AG09319 (cell line): ENCODE measurements around the gene UBA5.

ENCODE experiments used
- DNase-seq: peaks from one replicate; pipeline ENCODE4 v3.0.0-alpha.2; 2010; ENCODE audit warnings: low read depth; ENCODE audit errors: extremely low read depth
- TF ChIP-seq, protein P1 (sequence below): IDR thresholded peaks from 2 replicates; pipeline ENCODE4 v1.5.1; 2011; ENCODE audit warnings: low read depth, mild to moderate bottlenecking, inconsistent platforms, low read length, moderate library complexity

The UBA5 gene

DNA sequence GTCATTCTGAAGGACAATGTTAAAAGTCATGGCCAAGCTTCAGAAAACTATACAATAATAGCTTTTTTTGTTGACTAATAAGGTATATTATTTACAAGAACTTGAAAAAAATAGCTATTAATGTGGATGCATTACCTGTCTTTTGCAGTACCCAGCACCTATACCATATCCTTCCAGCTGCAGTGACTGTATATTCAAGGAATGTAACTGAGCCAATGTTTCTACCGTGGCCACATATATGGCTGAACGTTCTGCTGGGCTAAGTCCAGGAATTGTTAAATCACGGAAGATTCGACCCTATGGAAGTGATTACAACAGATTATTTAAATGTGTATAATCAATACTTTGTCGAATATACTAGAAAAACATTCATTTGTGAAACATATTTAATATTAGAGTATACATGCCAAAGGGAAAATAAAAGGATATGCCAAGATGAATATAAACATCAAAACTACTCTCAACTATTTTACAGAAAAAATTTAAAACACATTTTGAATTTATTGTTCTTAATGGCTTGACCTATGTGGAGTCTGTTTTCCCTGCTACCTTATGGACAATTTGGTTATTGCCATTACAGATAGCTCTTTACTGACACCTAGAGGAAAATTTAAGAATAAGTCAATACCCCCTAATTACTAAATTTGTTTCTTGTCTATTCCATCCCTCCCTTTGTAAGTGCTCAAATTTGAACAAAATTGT lies 18.1 kb upstream of the UBA5 start:
- DNase-seq = peak; percentile 24
- TF ChIP-seq, protein P1, sequence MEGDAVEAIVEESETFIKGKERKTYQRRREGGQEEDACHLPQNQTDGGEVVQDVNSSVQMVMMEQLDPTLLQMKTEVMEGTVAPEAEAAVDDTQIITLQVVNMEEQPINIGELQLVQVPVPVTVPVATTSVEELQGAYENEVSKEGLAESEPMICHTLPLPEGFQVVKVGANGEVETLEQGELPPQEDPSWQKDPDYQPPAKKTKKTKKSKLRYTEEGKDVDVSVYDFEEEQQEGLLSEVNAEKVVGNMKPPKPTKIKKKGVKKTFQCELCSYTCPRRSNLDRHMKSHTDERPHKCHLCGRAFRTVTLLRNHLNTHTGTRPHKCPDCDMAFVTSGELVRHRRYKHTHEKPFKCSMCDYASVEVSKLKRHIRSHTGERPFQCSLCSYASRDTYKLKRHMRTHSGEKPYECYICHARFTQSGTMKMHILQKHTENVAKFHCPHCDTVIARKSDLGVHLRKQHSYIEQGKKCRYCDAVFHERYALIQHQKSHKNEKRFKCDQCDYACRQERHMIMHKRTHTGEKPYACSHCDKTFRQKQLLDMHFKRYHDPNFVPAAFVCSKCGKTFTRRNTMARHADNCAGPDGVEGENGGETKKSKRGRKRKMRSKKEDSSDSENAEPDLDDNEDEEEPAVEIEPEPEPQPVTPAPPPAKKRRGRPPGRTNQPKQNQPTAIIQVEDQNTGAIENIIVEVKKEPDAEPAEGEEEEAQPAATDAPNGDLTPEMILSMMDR = peak; percentile 55

DNA sequence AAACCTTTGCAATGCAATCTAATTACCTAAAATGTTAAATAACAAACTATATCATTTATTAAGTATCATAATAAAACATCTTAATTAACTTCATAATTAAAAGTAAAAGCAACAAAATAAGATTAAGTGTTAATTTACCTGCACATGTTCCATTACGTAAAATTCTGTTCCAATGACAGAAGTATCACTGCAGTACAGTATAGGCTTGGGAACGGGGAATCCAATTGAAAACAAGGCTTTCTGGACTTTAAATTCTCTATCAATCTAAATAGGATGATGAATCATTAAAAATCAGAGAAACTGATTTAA lies 17.6 kb upstream of the UBA5 start:
- no peak for DNase-seq
- TF ChIP-seq, protein P1 = no peak

DNA sequence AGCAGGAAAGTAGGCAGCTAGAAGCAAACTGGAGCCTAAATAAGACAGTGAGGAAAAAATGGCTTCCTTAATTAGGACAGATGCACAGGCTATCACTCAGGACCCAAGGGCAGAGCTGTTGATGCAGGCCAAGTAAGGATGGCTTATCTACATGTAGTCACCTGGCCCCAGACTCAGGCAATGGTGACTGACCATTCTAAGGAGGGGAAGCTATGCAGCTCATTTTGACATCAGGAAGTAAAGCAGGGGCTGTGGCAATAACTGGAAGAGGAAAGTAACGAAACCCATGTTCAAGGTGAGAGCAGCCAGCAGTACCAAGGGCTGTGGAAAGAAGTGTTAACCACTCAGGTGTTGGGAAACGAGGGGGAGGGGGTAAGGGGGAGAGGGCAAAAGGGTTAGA lies 16.8 kb upstream of the UBA5 start:
- TF ChIP-seq, protein P1 = no peak
- DNase-seq = no peak

DNA sequence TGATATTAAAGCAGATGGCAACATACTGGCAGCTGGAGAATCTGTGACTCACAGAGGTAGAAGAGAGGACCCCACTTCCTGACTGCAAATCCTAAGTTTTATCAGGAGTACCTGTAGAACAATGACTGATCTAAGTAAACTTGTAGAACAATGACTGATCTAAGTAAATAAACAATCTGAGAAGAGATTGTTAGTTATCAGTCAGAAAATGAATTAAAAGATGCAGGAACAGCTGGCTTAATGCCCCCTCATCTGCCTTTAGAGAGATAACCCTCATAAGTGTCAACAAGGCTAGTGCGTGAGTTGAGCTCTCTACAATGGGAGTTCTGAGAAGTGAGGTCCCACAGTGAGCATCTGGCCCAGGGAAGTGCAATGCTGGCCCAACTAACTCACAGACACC lies 15.1 kb upstream of the UBA5 start:
- TF ChIP-seq, protein P1 = no peak
- DNase-seq = no peak

DNA sequence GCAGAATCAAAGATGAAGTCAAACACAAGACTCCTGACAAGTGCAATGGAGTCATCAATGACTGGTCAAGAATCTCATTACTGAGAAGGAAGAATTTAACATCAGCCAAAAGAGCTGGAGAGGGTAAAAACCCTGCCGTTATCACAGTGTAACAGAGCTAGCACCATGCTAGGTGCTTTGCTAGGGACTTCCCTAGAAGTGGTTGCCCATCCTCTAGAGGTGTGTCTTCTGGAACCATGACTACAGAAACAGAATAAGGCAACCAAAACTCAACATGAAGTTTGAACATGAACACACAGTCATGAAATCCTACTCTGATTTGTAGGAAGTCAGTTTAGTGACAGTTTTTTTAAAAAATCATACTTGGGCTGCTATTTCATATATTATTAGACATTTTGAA lies 10.0 kb upstream of the UBA5 start:
- no peak for DNase-seq
- TF ChIP-seq, protein P1 = no peak

DNA sequence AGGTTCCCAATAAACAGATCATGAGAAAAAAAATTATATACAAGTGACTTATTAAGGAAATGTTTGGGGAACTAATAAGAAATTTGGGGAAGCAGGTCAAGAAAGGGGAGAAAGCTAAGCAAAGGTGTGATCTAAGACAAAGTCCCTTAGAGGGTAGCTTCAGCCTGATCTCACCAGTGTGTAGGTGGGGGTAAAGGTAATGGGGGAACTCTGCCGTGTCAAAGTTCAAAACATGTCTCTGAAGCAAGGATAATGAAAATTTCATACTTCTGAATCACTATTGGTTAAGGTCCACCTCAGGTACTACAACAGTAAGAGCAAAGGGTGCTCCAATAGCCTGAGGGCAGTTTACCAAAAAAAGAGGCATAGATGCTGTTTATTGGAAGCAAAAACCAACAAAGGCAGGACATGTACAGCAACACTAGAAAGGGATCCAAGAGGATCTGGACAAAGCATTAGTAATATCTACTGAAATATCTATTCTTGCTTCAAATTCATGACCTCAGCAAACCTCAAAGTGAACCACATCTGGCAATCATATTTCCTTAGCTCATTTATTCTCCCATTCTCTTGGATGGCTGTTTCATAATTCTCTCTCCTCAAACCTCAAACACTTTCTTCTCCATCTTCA lies 7.4 kb upstream of the UBA5 start:
- TF ChIP-seq, protein P1 = no peak
- no peak for DNase-seq

DNA sequence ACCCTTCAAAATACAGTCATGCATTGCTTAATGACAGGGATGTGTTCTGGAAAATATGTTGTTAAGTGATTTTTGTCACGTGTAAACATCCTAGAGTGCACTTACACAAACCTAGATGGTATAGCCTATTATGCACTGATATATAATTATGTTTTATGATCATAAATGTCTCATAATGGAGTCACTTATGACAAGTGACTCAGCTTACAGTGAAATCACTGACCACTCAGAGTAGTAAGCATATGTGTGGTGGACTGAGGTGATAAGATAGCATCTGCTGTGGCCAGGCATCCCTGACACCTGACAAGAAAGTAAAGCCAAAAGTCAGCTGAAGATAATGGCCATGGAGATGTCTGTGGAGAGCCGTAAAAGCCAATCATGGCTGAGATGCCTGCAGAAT lies 5.9 kb upstream of the UBA5 start:
- DNase-seq = no peak
- TF ChIP-seq, protein P1 = no peak
